ENCODE measurements around the gene TEAD1.

TEAD1 gene

DNA sequence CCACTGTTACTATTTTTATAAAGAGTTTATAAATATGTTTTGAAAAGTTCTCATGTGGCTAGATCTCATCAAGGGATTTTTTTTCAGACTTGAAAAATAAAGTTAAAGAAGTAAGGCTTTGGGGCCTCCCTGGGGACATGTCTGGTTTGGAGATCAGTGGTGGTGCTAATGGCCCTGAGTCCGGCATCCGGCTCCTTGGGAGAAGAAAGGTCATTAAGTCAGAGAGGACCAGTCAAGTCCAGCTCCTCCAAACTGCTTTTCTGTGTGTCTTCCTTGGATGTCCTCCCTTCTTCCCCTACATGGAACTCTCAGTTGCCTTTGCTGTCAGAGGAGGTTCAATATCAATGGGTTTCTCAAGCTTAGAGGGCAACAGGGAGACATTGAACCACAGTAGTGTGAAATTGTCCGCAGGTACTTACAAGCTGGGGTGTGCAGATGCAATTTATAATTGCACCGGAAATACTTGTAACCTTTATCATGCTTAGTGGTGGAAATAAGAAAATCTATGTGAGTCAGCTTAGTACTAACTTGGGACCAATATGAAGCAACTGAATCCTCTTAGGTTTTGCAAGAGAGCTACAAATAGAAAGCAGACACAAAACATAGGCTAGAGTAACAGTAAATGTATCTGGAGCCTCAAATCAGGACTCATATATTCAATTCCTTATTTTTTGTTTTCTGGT lies 144.3 kb downstream of the TEAD1 start:
- DNase-seq (ENCODE audit: low spot score) = no peak
- no peak for TF ChIP-seq CTCF (IDR thresholded peaks at IDR 0.05; ENCODE audit: borderline replicate concordance, control extremely low read depth, extremely low read depth, insufficient read depth, missing control alignments)
- in situ Hi-C loops (cut with MboI; ENCODE audit: low sequenced_read_pairs, unreplicated experiment) = no loop called here

GRCh38 chr11:12822392-12823022 lies 148.3 kb downstream of the TEAD1 start:
- DNase-seq (ENCODE audit: low spot score) = no peak
- in situ Hi-C loops (cut with MboI; ENCODE audit: low sequenced_read_pairs, unreplicated experiment) = no loop called here
- no peak for TF ChIP-seq CTCF (IDR thresholded peaks at IDR 0.05; ENCODE audit: borderline replicate concordance, control extremely low read depth, extremely low read depth, insufficient read depth, missing control alignments)

- no peak for TF ChIP-seq CTCF (IDR thresholded peaks at IDR 0.05; ENCODE audit: borderline replicate concordance, control extremely low read depth, extremely low read depth, insufficient read depth, missing control alignments)
- no peak for DNase-seq (ENCODE audit: low spot score)
- in situ Hi-C loops (cut with MboI; ENCODE audit: low sequenced_read_pairs, unreplicated experiment) = no loop called here
Measured at GRCh38 chr11:12824281-12825041, 150.2 kb downstream of the TEAD1 start.

- no peak for TF ChIP-seq CTCF (IDR thresholded peaks at IDR 0.05; ENCODE audit: borderline replicate concordance, control extremely low read depth, extremely low read depth, insufficient read depth, missing control alignments)
- no peak for DNase-seq (ENCODE audit: low spot score)
- in situ Hi-C loops (cut with MboI; ENCODE audit: low sequenced_read_pairs, unreplicated experiment) = no loop called here
Measured at GRCh38 chr11:12826441-12826840, 152.2 kb downstream of the TEAD1 start.

- DNase-seq (ENCODE audit: low spot score) = no peak
- TF ChIP-seq CTCF (IDR thresholded peaks at IDR 0.05; ENCODE audit: borderline replicate concordance, control extremely low read depth, extremely low read depth, insufficient read depth, missing control alignments) = no peak
- in situ Hi-C loops (cut with MboI; ENCODE audit: low sequenced_read_pairs, unreplicated experiment) = no loop called here
Measured at GRCh38 chr11:12827369-12827768, 153.1 kb downstream of the TEAD1 start.

- in situ Hi-C loops (cut with MboI; ENCODE audit: low sequenced_read_pairs, unreplicated experiment) = no loop called here
- no peak for TF ChIP-seq CTCF (IDR thresholded peaks at IDR 0.05; ENCODE audit: borderline replicate concordance, control extremely low read depth, extremely low read depth, insufficient read depth, missing control alignments)
- peak; percentile 34 for DNase-seq (ENCODE audit: low spot score)
Measured at GRCh38 chr11:12827929-12828812, 153.9 kb downstream of the TEAD1 start.
